HCT116 (cell line): ENCODE measurements around the gene STAM2.

Source experiments
- EGR1 ChIP-seq: IDR thresholded peaks from 2 replicates; pipeline ENCODE4 v1.6.1; 2012; ENCODE audit warnings: low read depth
- EZH2phosphoT487 ChIP-seq: fragments of 200-600 bp; IDR thresholded peaks from 2 replicates; pipeline ENCODE4 v1.6.1; 2018; ENCODE audit warnings: antibody characterized with exemption, borderline replicate concordance
- POLR2A ChIP-seq: IDR thresholded peaks from 2 replicates; pipeline ENCODE4 v1.7.0; 2011; ENCODE audit warnings: borderline replicate concordance; ENCODE audit not compliant: insufficient read depth, insufficient read length; ENCODE audit errors: extremely low read depth
- POLR2AphosphoS5 ChIP-seq: IDR thresholded peaks from 2 replicates; pipeline ENCODE4 v1.6.1; 2011; ENCODE audit warnings: mild to moderate bottlenecking, low read depth, low read length, moderate library complexity
- RAD21 ChIP-seq: IDR thresholded peaks from 2 replicates; pipeline ENCODE4 v1.6.1; 2012; ENCODE audit warnings: low read depth, mild to moderate bottlenecking
- TF ChIP-seq, protein P1 (sequence below): IDR thresholded peaks from 2 replicates; pipeline ENCODE4 v1.6.1; 2012; ENCODE audit warnings: low read depth

DNA sequence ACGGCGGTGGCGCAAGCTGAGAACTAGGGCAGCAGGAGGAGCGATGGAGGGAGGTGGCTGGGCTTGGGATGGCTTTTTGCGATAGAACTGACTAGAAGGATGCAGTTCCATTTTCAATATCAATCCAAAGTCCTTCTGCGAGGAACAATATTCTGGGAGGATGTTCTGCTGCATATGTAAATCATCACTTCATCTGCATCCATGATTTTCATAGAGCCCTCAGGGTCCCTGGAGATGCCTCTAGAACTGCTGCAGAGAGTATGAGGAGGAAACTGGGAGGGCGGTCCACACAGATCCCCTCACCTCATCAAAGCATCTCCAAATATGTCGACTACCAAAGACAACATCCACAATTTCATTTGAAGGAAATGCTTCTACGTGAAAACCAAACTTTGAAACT is 97.5 kb downstream of the STAM2 start:
- TF ChIP-seq EGR1, result no peak
- no peak for TF ChIP-seq RAD21
- TF ChIP-seq POLR2A, result no peak
- TF ChIP-seq EZH2phosphoT487, result no peak
- TF ChIP-seq, protein P1, sequence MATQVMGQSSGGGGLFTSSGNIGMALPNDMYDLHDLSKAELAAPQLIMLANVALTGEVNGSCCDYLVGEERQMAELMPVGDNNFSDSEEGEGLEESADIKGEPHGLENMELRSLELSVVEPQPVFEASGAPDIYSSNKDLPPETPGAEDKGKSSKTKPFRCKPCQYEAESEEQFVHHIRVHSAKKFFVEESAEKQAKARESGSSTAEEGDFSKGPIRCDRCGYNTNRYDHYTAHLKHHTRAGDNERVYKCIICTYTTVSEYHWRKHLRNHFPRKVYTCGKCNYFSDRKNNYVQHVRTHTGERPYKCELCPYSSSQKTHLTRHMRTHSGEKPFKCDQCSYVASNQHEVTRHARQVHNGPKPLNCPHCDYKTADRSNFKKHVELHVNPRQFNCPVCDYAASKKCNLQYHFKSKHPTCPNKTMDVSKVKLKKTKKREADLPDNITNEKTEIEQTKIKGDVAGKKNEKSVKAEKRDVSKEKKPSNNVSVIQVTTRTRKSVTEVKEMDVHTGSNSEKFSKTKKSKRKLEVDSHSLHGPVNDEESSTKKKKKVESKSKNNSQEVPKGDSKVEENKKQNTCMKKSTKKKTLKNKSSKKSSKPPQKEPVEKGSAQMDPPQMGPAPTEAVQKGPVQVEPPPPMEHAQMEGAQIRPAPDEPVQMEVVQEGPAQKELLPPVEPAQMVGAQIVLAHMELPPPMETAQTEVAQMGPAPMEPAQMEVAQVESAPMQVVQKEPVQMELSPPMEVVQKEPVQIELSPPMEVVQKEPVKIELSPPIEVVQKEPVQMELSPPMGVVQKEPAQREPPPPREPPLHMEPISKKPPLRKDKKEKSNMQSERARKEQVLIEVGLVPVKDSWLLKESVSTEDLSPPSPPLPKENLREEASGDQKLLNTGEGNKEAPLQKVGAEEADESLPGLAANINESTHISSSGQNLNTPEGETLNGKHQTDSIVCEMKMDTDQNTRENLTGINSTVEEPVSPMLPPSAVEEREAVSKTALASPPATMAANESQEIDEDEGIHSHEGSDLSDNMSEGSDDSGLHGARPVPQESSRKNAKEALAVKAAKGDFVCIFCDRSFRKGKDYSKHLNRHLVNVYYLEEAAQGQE, result no peak
- TF ChIP-seq POLR2AphosphoS5, result no peak
